Progenitor cell of endocrine pancreas (in vitro differentiated cells): Measurements from ENCODE around the gene FREM1. TPM values are rescaled to one million over a fixed set of nuclear protein-coding genes. Genes with fewer than 3 reads are reported as not detected.

Experiments
- DNase-seq: peaks from one replicate; pipeline ENCODE4 v3.0.0; 2021; ENCODE audit warnings: low spot score; ENCODE audit not compliant: unreplicated experiment
- H3K27ac Mint-ChIP-seq: 2 replicates; pipeline ENCODE4 v1.8.0; 2021; ENCODE audit warnings: mild to moderate bottlenecking, moderate library complexity, mixed read lengths
- H3K27me3 Mint-ChIP-seq: 2 replicates; pipeline ENCODE4 v1.8.0; 2021; ENCODE audit warnings: mixed read lengths
- H3K36me3 Mint-ChIP-seq: 2 replicates; pipeline ENCODE4 v1.8.0; 2022; ENCODE audit warnings: mixed read lengths; ENCODE audit not compliant: insufficient read depth
- H3K4me1 Mint-ChIP-seq: 2 replicates; pipeline ENCODE4 v1.8.0; 2021; ENCODE audit warnings: low read depth, mixed read lengths
- H3K4me3 Mint-ChIP-seq: 2 replicates; pipeline ENCODE4 v1.8.0; 2021; ENCODE audit warnings: low read depth, mild to moderate bottlenecking, moderate library complexity, mixed read lengths
- H3K9me3 Mint-ChIP-seq: 2 replicates; pipeline ENCODE4 v1.8.0; 2021; ENCODE audit warnings: low read depth, mixed read lengths
- total RNA-seq: library from RNA; stranded (reverse); gene quantifications from 2 replicates; pipeline ENCODE4 v1.2.1, GENCODE V29; 2021
- TF ChIP-seq, protein P1 (sequence below): fragments of 200-600 bp; sonication (generic); IDR thresholded peaks from one replicate; pipeline ENCODE4 v1.5.0; 2021; ENCODE audit warnings: antibody characterized with exemption, mild to moderate bottlenecking; ENCODE audit not compliant: unreplicated experiment

FREM1 gene
- total RNA-seq, 1 donor from 2014 or later = 11.4 TPM

- Mint-ChIP-seq H3K4me1 (no peaks in the 10 kb centered on the region), H3K27me3 (no peaks in the 10 kb centered on the region)
- TF ChIP-seq, protein P1, sequence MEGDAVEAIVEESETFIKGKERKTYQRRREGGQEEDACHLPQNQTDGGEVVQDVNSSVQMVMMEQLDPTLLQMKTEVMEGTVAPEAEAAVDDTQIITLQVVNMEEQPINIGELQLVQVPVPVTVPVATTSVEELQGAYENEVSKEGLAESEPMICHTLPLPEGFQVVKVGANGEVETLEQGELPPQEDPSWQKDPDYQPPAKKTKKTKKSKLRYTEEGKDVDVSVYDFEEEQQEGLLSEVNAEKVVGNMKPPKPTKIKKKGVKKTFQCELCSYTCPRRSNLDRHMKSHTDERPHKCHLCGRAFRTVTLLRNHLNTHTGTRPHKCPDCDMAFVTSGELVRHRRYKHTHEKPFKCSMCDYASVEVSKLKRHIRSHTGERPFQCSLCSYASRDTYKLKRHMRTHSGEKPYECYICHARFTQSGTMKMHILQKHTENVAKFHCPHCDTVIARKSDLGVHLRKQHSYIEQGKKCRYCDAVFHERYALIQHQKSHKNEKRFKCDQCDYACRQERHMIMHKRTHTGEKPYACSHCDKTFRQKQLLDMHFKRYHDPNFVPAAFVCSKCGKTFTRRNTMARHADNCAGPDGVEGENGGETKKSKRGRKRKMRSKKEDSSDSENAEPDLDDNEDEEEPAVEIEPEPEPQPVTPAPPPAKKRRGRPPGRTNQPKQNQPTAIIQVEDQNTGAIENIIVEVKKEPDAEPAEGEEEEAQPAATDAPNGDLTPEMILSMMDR = no peak
Measured at GRCh38 chr9:14945351-14945750, 35.1 kb upstream of the FREM1 start.

GRCh38 chr9:14941501-14942405, 31.5 kb upstream of the FREM1 start:
- Mint-ChIP-seq H3K27ac (no peak overlapping the region), H3K4me3 (no peak overlapping the region), H3K27me3 (no peaks in the 10 kb centered on the region), H3K4me1 (no peaks in the 10 kb centered on the region), H3K9me3 (no peaks in the 10 kb centered on the region), H3K36me3 (no peaks in the 10 kb centered on the region)
- TF ChIP-seq, protein P1 = no peak
- DNase-seq = no peak

More at GRCh38 chr9:14945351-14945750, 35.1 kb upstream of the FREM1 start:
- no peak overlapping the region for H3K27ac Mint-ChIP-seq
- H3K36me3 Mint-ChIP-seq = no peaks in the 10 kb centered on the region
- no peak overlapping the region for H3K4me3 Mint-ChIP-seq
- DNase-seq = no peak
- H3K9me3 Mint-ChIP-seq = no peaks in the 10 kb centered on the region

GRCh38 chr9:14939378-14939777, 29.1 kb upstream of the FREM1 start:
- Mint-ChIP-seq H3K36me3 (no peaks in the 10 kb centered on the region), H3K9me3 (no peaks in the 10 kb centered on the region), H3K4me3 (no peak overlapping the region), H3K27ac (no peak overlapping the region), H3K27me3 (no peaks in the 10 kb centered on the region), H3K4me1 (no peaks in the 10 kb centered on the region)
- TF ChIP-seq, protein P1 = no peak
- no peak for DNase-seq

DNA sequence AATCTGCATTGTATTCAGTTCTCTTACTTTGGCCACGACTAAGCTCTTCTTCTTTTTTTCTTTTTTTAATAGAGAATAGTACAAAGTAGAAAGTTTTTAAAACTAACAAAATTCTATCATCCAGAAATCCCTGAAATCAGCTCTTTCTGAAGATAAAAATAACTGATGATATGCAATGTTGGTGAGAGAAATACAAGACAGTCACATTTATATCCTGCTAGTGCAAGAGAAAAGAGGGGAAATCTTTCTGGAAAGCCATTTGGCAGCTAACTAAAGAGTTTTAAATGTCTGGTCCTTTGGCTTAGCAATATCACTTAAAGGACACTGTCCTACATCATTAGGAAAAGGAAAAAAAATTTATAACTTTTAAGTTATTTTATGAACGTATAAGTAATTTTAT, 27.0 kb upstream of the FREM1 start:
- TF ChIP-seq, protein P1 = no peak
- H3K9me3 Mint-ChIP-seq = no peaks in the 10 kb centered on the region
- no peak overlapping the region for H3K27ac Mint-ChIP-seq
- H3K27me3 Mint-ChIP-seq = no peaks in the 10 kb centered on the region
- no peak for DNase-seq
- no peaks in the 10 kb centered on the region for H3K36me3 Mint-ChIP-seq
- H3K4me3 Mint-ChIP-seq = no peak overlapping the region
- H3K4me1 Mint-ChIP-seq = no peaks in the 10 kb centered on the region

DNA sequence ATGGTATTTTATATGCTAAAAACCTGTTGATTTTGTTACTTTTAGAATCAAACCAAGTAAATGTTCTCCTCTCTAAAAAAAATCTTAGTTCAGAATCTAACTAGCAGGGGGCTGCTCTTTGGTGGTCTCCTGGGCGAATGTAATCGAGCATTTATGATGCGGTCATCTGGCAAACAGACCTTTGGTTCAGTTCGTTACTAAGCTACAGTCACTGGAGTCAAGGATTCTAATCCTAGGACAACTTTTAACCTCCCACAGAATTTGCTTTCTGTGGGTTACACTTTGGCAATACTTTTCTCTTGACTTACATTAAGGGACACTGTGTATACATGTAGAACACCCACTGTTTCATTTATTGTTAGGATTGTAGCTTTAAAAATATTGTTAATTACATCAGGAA, 26.3 kb upstream of the FREM1 start:
- H3K4me1 Mint-ChIP-seq = no peaks in the 10 kb centered on the region
- H3K27me3 Mint-ChIP-seq = no peaks in the 10 kb centered on the region
- no peaks in the 10 kb centered on the region for H3K36me3 Mint-ChIP-seq
- H3K9me3 Mint-ChIP-seq = no peaks in the 10 kb centered on the region
- TF ChIP-seq, protein P1 = no peak
- no peak for DNase-seq
- H3K4me3 Mint-ChIP-seq = no peak overlapping the region
- H3K27ac Mint-ChIP-seq = no peak overlapping the region
